HEK293 (cell line): ENCODE measurements around the gene KLF12.

Source experiments
- CTCF ChIA-PET: fragments of 350-600 bp; formaldehyde crosslinking; extraction: SDS; loops from one replicate; lab custom pipeline; 2021; ENCODE audit warnings: antibody characterized with exemption; lab: Yijun Ruan, JAX
- POLR2A ChIA-PET: fragments of 300-600 bp; formaldehyde crosslinking; extraction: SDS; loops from one replicate; lab custom pipeline; 2020; ENCODE audit warnings: antibody characterized with exemption, inconsistent platforms; lab: Yijun Ruan, JAX
- H3K27ac ChIP-seq: fragments of 200-500 bp; sonication (Bioruptor generic); 2 replicates; pipeline ENCODE4 v1.5.1; 2014; ENCODE audit warnings: low read depth, low read length, control low read depth, inconsistent platforms; ENCODE audit errors: extremely low read depth
- H3K36me3 ChIP-seq, 2 experiments: fragments of 200-500 bp in 1 of 2; sonication (Bioruptor generic) in 1 of 2; 1 replicate in 1 of 2; 2 replicates in 1 of 2; pipeline ENCODE4 v1.5.1; 2014 to 2017; ENCODE audit warnings: inconsistent platforms in 2 of 2, low read length in 2 of 2; ENCODE audit not compliant: control insufficient read depth in 2 of 2, insufficient read depth in 1 of 2
- H3K4me1 ChIP-seq: fragments of 200-500 bp; sonication (Bioruptor generic); 2 replicates; pipeline ENCODE4 v1.5.1; 2014; ENCODE audit warnings: mild to moderate bottlenecking, low read length, inconsistent platforms; ENCODE audit not compliant: control insufficient read depth, insufficient read depth
- H3K4me3 ChIP-seq: 2 replicates; pipeline ENCODE4 v1.5.1; 2011; ENCODE audit warnings: low read depth, mild to moderate bottlenecking, control low read depth, low read length, moderate library complexity
- H3K9me3 ChIP-seq: fragments of 200-500 bp; sonication (Bioruptor generic); 2 replicates; pipeline ENCODE4 v1.5.1; 2014; ENCODE audit warnings: low read depth, low read length, inconsistent platforms; ENCODE audit not compliant: control insufficient read depth, insufficient read depth
- GLIS1 ChIP-seq: fragments of 450-650 bp; formaldehyde crosslinking; IDR thresholded peaks from 2 replicates; pipeline ENCODE4 v1.5.1; 2016; ENCODE audit warnings: missing biosample characterization, missing genetic modification characterization
- KLF10 ChIP-seq: fragments of 450-650 bp; IDR thresholded peaks from 2 replicates; pipeline ENCODE4 v1.5.1; 2018; ENCODE audit warnings: missing biosample characterization, mild to moderate bottlenecking, missing genetic modification characterization
- KLF7 ChIP-seq: fragments of 450-650 bp; formaldehyde crosslinking; IDR thresholded peaks from 2 replicates; pipeline ENCODE4 v1.5.1; 2016; ENCODE audit warnings: missing biosample characterization, missing genetic modification characterization, borderline replicate concordance
- KLF9 ChIP-seq: fragments of 450-650 bp; formaldehyde crosslinking; IDR thresholded peaks from 2 replicates; pipeline ENCODE4 v1.5.1; 2016; ENCODE audit warnings: missing biosample characterization, missing genetic modification characterization, low read depth
- MZF1 ChIP-seq: fragments of 450-650 bp; formaldehyde crosslinking; IDR thresholded peaks from 2 replicates; pipeline ENCODE4 v1.5.1; 2017; ENCODE audit warnings: missing biosample characterization, missing genetic modification characterization, borderline replicate concordance
- PATZ1 ChIP-seq: fragments of 450-650 bp; formaldehyde crosslinking; IDR thresholded peaks from 2 replicates; pipeline ENCODE4 v1.5.1; 2016; ENCODE audit warnings: missing biosample characterization, missing genetic modification characterization
- SCRT1 ChIP-seq: fragments of 450-650 bp; formaldehyde crosslinking; IDR thresholded peaks from 2 replicates; pipeline ENCODE4 v1.5.1; 2016; ENCODE audit warnings: missing biosample characterization, missing genetic modification characterization, borderline replicate concordance
- SP2 ChIP-seq: fragments of 450-650 bp; formaldehyde crosslinking; IDR thresholded peaks from 2 replicates; pipeline ENCODE4 v1.5.1; 2016; ENCODE audit warnings: missing biosample characterization, missing genetic modification characterization
- YY1 ChIP-seq: fragments of 450-650 bp; formaldehyde crosslinking; IDR thresholded peaks from 2 replicates; pipeline ENCODE4 v1.5.1; 2018; ENCODE audit warnings: missing biosample characterization, missing genetic modification characterization
- ZBTB10 ChIP-seq: fragments of 450-650 bp; formaldehyde crosslinking; IDR thresholded peaks from 2 replicates; pipeline ENCODE4 v1.5.1; 2016; ENCODE audit warnings: missing biosample characterization, missing genetic modification characterization
- ZFP37 ChIP-seq: fragments of 450-650 bp; formaldehyde crosslinking; IDR thresholded peaks from 2 replicates; pipeline ENCODE4 v1.5.1; 2016; ENCODE audit warnings: missing biosample characterization, missing genetic modification characterization
- ZNF24 ChIP-seq: fragments of 450-650 bp; formaldehyde crosslinking; IDR thresholded peaks from 2 replicates; pipeline ENCODE4 v1.5.1; 2016; ENCODE audit warnings: missing biosample characterization, missing genetic modification characterization
- ZNF248 ChIP-seq: fragments of 450-650 bp; formaldehyde crosslinking; IDR thresholded peaks from 2 replicates; pipeline ENCODE4 v1.5.1; 2017; ENCODE audit warnings: missing biosample characterization, missing genetic modification characterization
- ZNF274 ChIP-seq, 2 experiments: fragments of 200-500 bp in 1 of 2; fragments of 450-650 bp in 1 of 2; sonication (Bioruptor generic) in 1 of 2; formaldehyde crosslinking in 1 of 2; IDR thresholded peaks; 2 replicates each; pipeline versions ENCODE4 v1.5.1 to v1.6.1; 2014 to 2016; ENCODE audit warnings: borderline replicate concordance in 1 of 2, inconsistent platforms in 1 of 2, low read length in 1 of 2, missing biosample characterization in 1 of 2, missing genetic modification characterization in 1 of 2
- ZNF324 ChIP-seq: fragments of 450-650 bp; formaldehyde crosslinking; IDR thresholded peaks from 2 replicates; pipeline ENCODE4 v1.5.1; 2016; ENCODE audit warnings: missing biosample characterization, missing genetic modification characterization
- ZNF341 ChIP-seq: fragments of 450-650 bp; formaldehyde crosslinking; IDR thresholded peaks from 2 replicates; pipeline ENCODE4; 2016; ENCODE audit warnings: low read depth, missing biosample characterization, missing genetic modification characterization
- ZNF398 ChIP-seq: fragments of 450-650 bp; formaldehyde crosslinking; IDR thresholded peaks from 2 replicates; pipeline ENCODE4 v1.5.1; 2017; ENCODE audit warnings: missing biosample characterization, missing genetic modification characterization
- ZNF423 ChIP-seq: fragments of 450-650 bp; formaldehyde crosslinking; IDR thresholded peaks from 2 replicates; pipeline ENCODE4 v1.5.1; 2016; ENCODE audit warnings: missing biosample characterization, missing genetic modification characterization
- ZNF664 ChIP-seq: fragments of 450-650 bp; formaldehyde crosslinking; IDR thresholded peaks from 2 replicates; pipeline ENCODE4 v1.5.1; 2016; ENCODE audit warnings: missing biosample characterization, missing genetic modification characterization
- ZXDB ChIP-seq: fragments of 450-650 bp; formaldehyde crosslinking; IDR thresholded peaks from 2 replicates; pipeline ENCODE4 v1.5.1; 2016; ENCODE audit warnings: missing biosample characterization, missing genetic modification characterization

Gene KLF12

GRCh38 chr13:74134221-74134776 is at the start of gene KLF12:
KLF12 (minus strand) TSS chr13:74134404.
- no peaks in the 10 kb centered on the region for H3K36me3 ChIP-seq
- ChIA-PET POLR2A (interaction anchor here (0.6 to 1.5 kb wide), 6 partner anchors 64 to 261 kb away, joined by 3 to 5 read pairs (median 3); no protein-coding TSS in a partner anchor), CTCF (no interaction called here)
- peaks cover 4% of the 10 kb centered on the region; the same call in 1 of the 2 replicates for H3K4me1 ChIP-seq
- no peaks in the 10 kb centered on the region for H3K9me3 ChIP-seq
- TF ChIP-seq SCRT1 (no peak), KLF10 (tag by site-specific recombination) (peak; percentile 69; the same call in 1 of the 2 replicates), ZNF341 (tag by site-specific recombination) (peak; percentile 58), ZFP37 (tag by site-specific recombination) (0 out of 2 replicates have a peak, but pooled peaks have one; percentile 27), ZNF24 (tag by site-specific recombination) (0 out of 2 replicates have a peak, but pooled peaks have one; percentile 11), GLIS1 (peak; percentile 38; the same call in 1 of the 2 replicates), KLF9 (peak; percentile 32; the same call in 1 of the 2 replicates), ZNF664 (tag by site-specific recombination) (no peak), ZNF274 (IDR thresholded peaks at IDR 0.05; ENCODE audit: low read length) (no peak), ZNF274 (tag by site-specific recombination; IDR thresholded peaks at IDR 0.05; ENCODE audit: borderline replicate concordance) (no peak), PATZ1 (peak; percentile 14), ZXDB (tag by site-specific recombination) (peak; percentile 59), MZF1 (tag by site-specific recombination) (no peak), KLF7 (tag by site-specific recombination) (peak; percentile 77; the same call in 1 of the 2 replicates), YY1 (no peak), ZBTB10 (tag by site-specific recombination) (peak; percentile 78), ZNF398 (tag by site-specific recombination) (0 out of 2 replicates have a peak, but pooled peaks have one; percentile 42), ZNF248 (tag by site-specific recombination) (no peak), ZNF423 (tag by site-specific recombination) (peak; percentile 59), SP2 (tag by site-specific recombination) (peak; percentile 46; the same call in 1 of the 2 replicates), ZNF324 (tag by site-specific recombination) (peak; percentile 21; the same call in 1 of the 2 replicates)
- peak within 1 kb of the TSS; percentile 75 for H3K4me3 ChIP-seq
- peak within 1 kb of the TSS; percentile 98 for H3K27ac ChIP-seq
